ENCODE results near the gene RASSF5.

- TF ChIP-seq CTCF (IDR thresholded peaks at IDR 0.05; ENCODE audit: poor library complexity, severe bottlenecking) (peak; percentile 77), RAD21 (conservative IDR thresholded peaks at IDR 0.05) (peak; percentile 80), EZH2 (IDR thresholded peaks at IDR 0.05; ENCODE audit: borderline replicate concordance, insufficient read depth, low read length, poor library complexity, severe bottlenecking) (no peak), POLR2AphosphoS5 (IDR thresholded peaks at IDR 0.05) (no peak)
Observed at GRCh38 chr1:206608108-206608698, 100.9 kb downstream of the RASSF5 start.

All from neural cell (in vitro differentiated cells).